Mononuclear cell (primary cell): Measurements from ENCODE around the gene L1CAM. TPM values are rescaled to one million over a fixed set of nuclear protein-coding genes. Genes with fewer than 3 reads are reported as not detected.

Experiments used
- H3K27me3 ChIP-seq: 2 replicates; pipeline ENCODE4 v1.6.0; 2011; ENCODE audit warnings: low read length, control low read depth; ENCODE audit not compliant: insufficient read depth
- H3K4me1 ChIP-seq: 2 replicates; pipeline ENCODE4 v1.5.1; 2011; ENCODE audit warnings: mild to moderate bottlenecking, low read length, control low read depth; ENCODE audit not compliant: insufficient read depth
- H3K4me3 ChIP-seq: 2 replicates; pipeline ENCODE4 v1.5.1; 2011; ENCODE audit warnings: mild to moderate bottlenecking, low read length, moderate library complexity
- H3K9me3 ChIP-seq: 2 replicates; pipeline ENCODE4 v1.5.1; 2011; ENCODE audit warnings: low read depth, mild to moderate bottlenecking, control low read depth, low read length
- total RNA-seq: library from RNA; depleted of rRNA; stranded (reverse); fragments of >200 nt; gene quantifications from one replicate; pipeline ENCODE4 v1.2.3, GENCODE V29; 2012

The L1CAM gene
- total RNA-seq, 1 donor, result 0.52 TPM

GRCh38 chrX:153911798-153912197 lies 25.8 kb upstream of the L1CAM start:
- Histone ChIP-seq H3K4me1 (no peaks in the 10 kb centered on the region), H3K9me3 (no peaks in the 10 kb centered on the region), H3K27me3 (no peaks in the 10 kb centered on the region), H3K4me3 (no peak overlapping the region)

- Histone ChIP-seq H3K27me3 (no peaks in the 10 kb centered on the region), H3K4me1 (no peaks in the 10 kb centered on the region), H3K4me3 (no peak overlapping the region), H3K9me3 (no peaks in the 10 kb centered on the region)
Observed at GRCh38 chrX:153910446-153910845, 24.5 kb upstream of the L1CAM start.

- Histone ChIP-seq H3K4me1 (peaks cover under 1% of the 10 kb centered on the region), H3K4me3 (no peak overlapping the region), H3K9me3 (no peaks in the 10 kb centered on the region), H3K27me3 (no peaks in the 10 kb centered on the region)
Observed at GRCh38 chrX:153909980-153910360, 24.0 kb upstream of the L1CAM start.

GRCh38 chrX:153909024-153909979 lies 23.3 kb upstream of the L1CAM start:
- peaks cover 8% of the 10 kb centered on the region for H3K4me1 ChIP-seq
- H3K4me3 ChIP-seq, result no peak overlapping the region
- H3K9me3 ChIP-seq, result no peaks in the 10 kb centered on the region
- no peaks in the 10 kb centered on the region for H3K27me3 ChIP-seq

- no peak overlapping the region for H3K4me3 ChIP-seq
- H3K27me3 ChIP-seq, result no peaks in the 10 kb centered on the region
- no peaks in the 10 kb centered on the region for H3K9me3 ChIP-seq
- H3K4me1 ChIP-seq, result peaks cover 16% of the 10 kb centered on the region
Observed at GRCh38 chrX:153908219-153908860, 22.4 kb upstream of the L1CAM start.

- H3K9me3 ChIP-seq, result no peaks in the 10 kb centered on the region
- H3K4me3 ChIP-seq, result no peak overlapping the region
- peaks cover 25% of the 10 kb centered on the region for H3K4me1 ChIP-seq
- no peaks in the 10 kb centered on the region for H3K27me3 ChIP-seq
Observed at GRCh38 chrX:153907456-153907855, 21.5 kb upstream of the L1CAM start.

- Histone ChIP-seq H3K27me3 (no peaks in the 10 kb centered on the region), H3K4me3 (no peak overlapping the region), H3K4me1 (peaks cover 36% of the 10 kb centered on the region), H3K9me3 (no peaks in the 10 kb centered on the region)
Observed at GRCh38 chrX:153906126-153906917, 20.3 kb upstream of the L1CAM start.

GRCh38 chrX:153905481-153906095 lies 19.6 kb upstream of the L1CAM start:
- Histone ChIP-seq H3K9me3 (no peaks in the 10 kb centered on the region), H3K4me3 (no peak overlapping the region), H3K4me1 (peaks cover 42% of the 10 kb centered on the region), H3K27me3 (no peaks in the 10 kb centered on the region)

- H3K4me3 ChIP-seq, result no peak within 1 kb of the TSS
- peaks cover 46% of the 10 kb centered on the region for H3K4me1 ChIP-seq
Observed at GRCh38 chrX:153903991-153904957, 18.3 kb upstream of the L1CAM start, which contains the start of gene AVPR2. Gene AVPR2 (plus strand): TSS chrX:153904673. CDS start chrX:153905146, 473 bp downstream.

GRCh38 chrX:153903238-153903980 lies 17.4 kb upstream of the L1CAM start:
- Histone ChIP-seq H3K9me3 (no peaks in the 10 kb centered on the region), H3K4me1 (peaks cover 46% of the 10 kb centered on the region)

More at GRCh38 chrX:153903991-153904957, 18.3 kb upstream of the L1CAM start, which contains the start of gene AVPR2:
- H3K27me3 ChIP-seq, result no peaks in the 10 kb centered on the region
- H3K9me3 ChIP-seq, result no peaks in the 10 kb centered on the region

GRCh38 chrX:153902385-153902784 lies 16.4 kb upstream of the L1CAM start:
- Histone ChIP-seq H3K4me1 (peaks cover 46% of the 10 kb centered on the region), H3K9me3 (no peaks in the 10 kb centered on the region), H3K4me3 (no peak overlapping the region), H3K27me3 (no peaks in the 10 kb centered on the region)

More at GRCh38 chrX:153903238-153903980, 17.4 kb upstream of the L1CAM start:
- H3K27me3 ChIP-seq, result no peaks in the 10 kb centered on the region
- no peak overlapping the region for H3K4me3 ChIP-seq

GRCh38 chrX:153901753-153902140 lies 15.8 kb upstream of the L1CAM start:
- no peak overlapping the region for H3K4me3 ChIP-seq
- H3K4me1 ChIP-seq, result peaks cover 46% of the 10 kb centered on the region
- H3K27me3 ChIP-seq, result no peaks in the 10 kb centered on the region
- H3K9me3 ChIP-seq, result no peaks in the 10 kb centered on the region
